Liver (tissue), 9 donors: ENCODE results near the gene ZNF555. TPM values are rescaled to one million over a fixed set of nuclear protein-coding genes. Genes with fewer than 3 reads are reported as not detected.

Experiments used
- DNase-seq: peaks from one replicate; pipeline ENCODE4 v3.0.0-alpha.2; 2017; ENCODE audit warnings: low spot score
- H3K27ac ChIP-seq, 2 donors: one replicate each; pipeline ENCODE4 v1.7.0; 2013; ENCODE audit warnings: inconsistent platforms in 2 of 2, low read length in 2 of 2, control low read depth in 1 of 2, low read depth in 1 of 2, mild to moderate bottlenecking in 1 of 2
- H3K27me3 ChIP-seq, 4 donors: one replicate each; pipeline versions ENCODE4 v1.6.1 to v1.7.0; 2013; ENCODE audit warnings: low read length in 3 of 4, inconsistent platforms in 1 of 4, mild to moderate bottlenecking in 1 of 4, moderate library complexity in 1 of 4; ENCODE audit not compliant: control insufficient read depth in 4 of 4, insufficient read depth in 4 of 4
- H3K36me3 ChIP-seq, 4 donors: one replicate each; pipeline versions ENCODE4 v1.6.1 to v1.7.0; 2013; ENCODE audit warnings: low read length in 3 of 4, mild to moderate bottlenecking in 3 of 4, low read depth in 1 of 4, moderate library complexity in 1 of 4; ENCODE audit not compliant: control insufficient read depth in 4 of 4, insufficient read depth in 3 of 4
- H3K4me1 ChIP-seq, 4 donors: one replicate each; pipeline versions ENCODE4 v1.6.1 to v1.7.0; 2013; ENCODE audit warnings: low read length in 3 of 4, mild to moderate bottlenecking in 3 of 4, moderate library complexity in 1 of 4; ENCODE audit not compliant: control insufficient read depth in 4 of 4, insufficient read depth in 4 of 4
- H3K4me3 ChIP-seq, 3 donors: one replicate each; pipeline versions ENCODE4 v1.6.1 to v1.7.0; 2013; ENCODE audit warnings: low read length in 3 of 3, control low read depth in 1 of 3, low read depth in 1 of 3, mild to moderate bottlenecking in 1 of 3
- H3K9ac ChIP-seq, 2 donors: one replicate each; pipeline ENCODE4 v1.7.0; 2013; ENCODE audit warnings: low read length in 2 of 2, mild to moderate bottlenecking in 2 of 2, moderate library complexity in 2 of 2, control low read depth in 1 of 2, low read depth in 1 of 2
- H3K9me3 ChIP-seq, 4 donors: one replicate each; pipeline versions ENCODE4 v1.6.1 to v1.7.0; 2013; ENCODE audit warnings: low read length in 3 of 4; ENCODE audit not compliant: control insufficient read depth in 4 of 4
- CTCF ChIP-seq: fragments of 150-350 bp; IDR thresholded peaks from 2 replicates; pipeline ENCODE4 v1.5.1; 2017; ENCODE audit warnings: improper control_type of control experiment, low read depth, low read length; ENCODE audit not compliant: missing input control
- EGR1 ChIP-seq, 2 donors: IDR thresholded peaks; 2 replicates each; pipeline ENCODE4 v1.6.1; 2016 to 2018; ENCODE audit warnings: antibody characterized with exemption in 2 of 2, low read depth in 2 of 2
- FOXA1 ChIP-seq: IDR thresholded peaks from 2 replicates; pipeline ENCODE4 v1.6.1; 2016; ENCODE audit warnings: antibody characterized with exemption
- GABPA ChIP-seq, 2 donors: IDR thresholded peaks in 1 of 2; conservative IDR thresholded peaks in 1 of 2; 2 replicates each; pipeline ENCODE4 v1.6.1; 2016; ENCODE audit warnings: antibody characterized with exemption in 2 of 2, mild to moderate bottlenecking in 1 of 2, moderate library complexity in 1 of 2
- HNF4A ChIP-seq, 2 donors: conservative IDR thresholded peaks; 2 replicates each; pipeline ENCODE4 v1.6.1; 2016; ENCODE audit warnings: antibody characterized with exemption in 2 of 2, mild to moderate bottlenecking in 2 of 2
- HNF4G ChIP-seq: IDR thresholded peaks from 2 replicates; pipeline ENCODE4 v1.6.1; 2016; ENCODE audit warnings: antibody characterized with exemption
- JUND ChIP-seq, 2 donors: IDR thresholded peaks; 2 replicates each; pipeline ENCODE4 v1.6.1; 2016; ENCODE audit warnings: antibody characterized with exemption in 2 of 2
- MAX ChIP-seq: IDR thresholded peaks from 2 replicates; pipeline ENCODE4 v1.6.1; 2016; ENCODE audit warnings: antibody characterized with exemption
- NR2F2 ChIP-seq: IDR thresholded peaks from 2 replicates; pipeline ENCODE4 v1.6.1; 2016; ENCODE audit warnings: antibody characterized with exemption
- RAD21 ChIP-seq, 2 donors: IDR thresholded peaks; 2 replicates each; pipeline ENCODE4 v1.6.1; 2016; ENCODE audit warnings: antibody characterized with exemption in 2 of 2, mild to moderate bottlenecking in 2 of 2
- REST ChIP-seq: IDR thresholded peaks from 2 replicates; pipeline ENCODE4 v1.6.1; 2016; ENCODE audit warnings: antibody characterized with exemption, mild to moderate bottlenecking
- RXRA ChIP-seq, 2 donors: IDR thresholded peaks; 2 replicates each; pipeline ENCODE4 v1.6.1; 2017 to 2018; ENCODE audit warnings: antibody characterized with exemption in 2 of 2, mild to moderate bottlenecking in 1 of 2
- SP1 ChIP-seq: IDR thresholded peaks from 2 replicates; pipeline ENCODE4 v1.6.1; 2018; ENCODE audit warnings: antibody characterized with exemption, mild to moderate bottlenecking
- TAF1 ChIP-seq: conservative IDR thresholded peaks from 2 replicates; pipeline ENCODE4 v1.6.1; 2016; ENCODE audit warnings: antibody characterized with exemption, mild to moderate bottlenecking
- YY1 ChIP-seq: IDR thresholded peaks from 2 replicates; pipeline ENCODE4 v1.6.1; 2016; ENCODE audit warnings: antibody characterized with exemption, mild to moderate bottlenecking
- WGBS: extraction: QIAGEN DNeasy Blood & Tissue Kit; methylation state at CpG from one replicate; pipeline ENCODE4 v1.1.7; 2013; 5-methylcytosine and 5-hydroxymethylcytosine counted together
- polyA plus RNA-seq, 2 donors: library from polyadenylated mRNA; stranded (reverse) in 1 of 2; unstranded in 1 of 2; fragments of 200-250 nt in 1 of 2; fragments of >200 nt in 1 of 2; fragmentation: Nextera tagmentation in 1 of 2; extraction: Ambion mirVana in 1 of 2; gene quantifications; one replicate each; pipeline versions ENCODE4 v1.2.1 to v1.2.3, GENCODE V29; 2013 to 2015
- total RNA-seq, 2 donors: library from RNA; depleted of rRNA; stranded (reverse); fragments of >200 nt; gene quantifications; one replicate each; pipeline ENCODE4 v1.2.3, GENCODE V29; 2014
- donor health status: healthy.
- donor health status: healthy.
- donor health status: healthy.
- donor health status: healthy.
- donor health status: healthy.

The ZNF555 gene
- total and polyA plus RNA-seq, 4 donors: 1.3 to 2.8 (median 2.2) TPM

DNA sequence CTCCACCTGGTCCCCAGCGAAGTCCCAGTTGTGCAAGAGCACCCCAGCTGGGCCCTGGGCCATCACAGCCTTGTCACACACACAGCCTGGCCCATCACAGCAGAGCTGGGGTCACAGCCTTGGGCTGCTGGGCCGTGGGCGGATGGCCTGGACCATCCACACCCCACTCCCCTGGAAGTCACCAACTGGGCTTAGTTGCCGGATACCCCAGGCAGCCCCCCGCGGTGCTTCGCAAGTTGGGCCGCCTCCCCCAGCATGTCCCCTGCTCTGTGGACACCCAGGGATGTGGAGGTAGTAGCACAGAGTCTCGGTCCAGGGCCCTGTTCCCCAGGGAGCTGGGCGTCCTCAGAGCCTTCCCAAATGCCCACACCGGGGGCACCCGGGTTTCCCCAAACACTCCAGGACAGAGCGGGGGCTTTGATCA, 26.1 kb upstream of the ZNF555 start (continued):
- TF ChIP-seq GABPA (IDR thresholded peaks at IDR 0.05 in 1 of 2, conservative IDR thresholded peaks at IDR 0.05 in 1 of 2): no peak
- no peak for TF ChIP-seq FOXA1
- no peak for TF ChIP-seq CTCF
- TF ChIP-seq HNF4G: no peak
- TF ChIP-seq HNF4A (conservative IDR thresholded peaks at IDR 0.05): no peak
- no peak for TF ChIP-seq NR2F2

- Histone ChIP-seq H3K4me1 (peaks cover 4 to 35% (median 19%) of the 10 kb centered on the region in 4 donors), H3K4me3 (no peak overlapping the region), H3K27me3 (no peaks in the 10 kb centered on the region), H3K9me3 (no peaks in the 10 kb centered on the region), H3K9ac (no peak overlapping the region), H3K36me3 (no peaks in the 10 kb centered on the region), H3K27ac (no peak overlapping the region)
- WGBS: 93% methylated on average over 15 of the region's 15 CpGs
- no peak for DNase-seq
- no peak for TF ChIP-seq YY1
- no peak for TF ChIP-seq MAX
- TF ChIP-seq GABPA (IDR thresholded peaks at IDR 0.05 in 1 of 2, conservative IDR thresholded peaks at IDR 0.05 in 1 of 2): no peak
- TF ChIP-seq REST: no peak
- TF ChIP-seq HNF4G: no peak
- no peak for TF ChIP-seq EGR1 (IDR thresholded peaks at IDR 0.05; ENCODE audit: low read depth in 2 of 2)
- TF ChIP-seq RXRA (IDR thresholded peaks at IDR 0.05): no peak
- no peak for TF ChIP-seq TAF1
- no peak for TF ChIP-seq JUND (IDR thresholded peaks at IDR 0.05)
- TF ChIP-seq HNF4A (conservative IDR thresholded peaks at IDR 0.05): no peak
- no peak for TF ChIP-seq SP1
- no peak for TF ChIP-seq CTCF
- TF ChIP-seq RAD21 (IDR thresholded peaks at IDR 0.05): no peak
- TF ChIP-seq FOXA1: no peak
Measured at GRCh38 chr19:2815923-2816322, 25.4 kb upstream of the ZNF555 start.
